HG03196 (cell line): ENCODE results near the gene ATG2A.
A peak's percentile ranks its signal among the peaks of the same experiment; 100 is the strongest.

Experiments
- ATAC-seq: cut with Tn5 transposase; IDR thresholded peaks from one replicate; pipeline ENCODE4 v1.9.1; 2021; ENCODE audit not compliant: unreplicated experiment

The ATG2A gene

GRCh38 chr11:64872790-64873488, 44.1 kb downstream of the ATG2A start:
- ATAC-seq, result no peak

DNA sequence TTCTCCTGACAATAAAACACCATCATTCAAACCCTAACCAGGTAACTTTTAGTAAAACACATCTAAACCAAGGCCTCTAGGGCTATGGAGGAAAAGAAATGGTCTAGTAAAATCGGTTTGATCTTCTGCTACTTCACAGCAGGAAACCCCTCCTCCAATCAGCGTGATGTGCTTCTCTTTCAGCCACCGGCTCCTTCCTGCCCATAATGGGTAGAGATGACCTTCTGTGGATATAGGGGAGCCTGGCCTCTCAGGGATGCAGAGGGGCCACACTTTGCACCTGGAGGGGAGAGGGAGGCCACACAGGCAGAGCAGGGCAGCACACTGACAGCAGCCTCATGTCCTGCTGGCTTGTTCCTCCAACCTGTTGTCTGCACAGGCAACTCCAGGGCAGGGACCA, 45.5 kb downstream of the ATG2A start:
- ATAC-seq, result no peak

DNA sequence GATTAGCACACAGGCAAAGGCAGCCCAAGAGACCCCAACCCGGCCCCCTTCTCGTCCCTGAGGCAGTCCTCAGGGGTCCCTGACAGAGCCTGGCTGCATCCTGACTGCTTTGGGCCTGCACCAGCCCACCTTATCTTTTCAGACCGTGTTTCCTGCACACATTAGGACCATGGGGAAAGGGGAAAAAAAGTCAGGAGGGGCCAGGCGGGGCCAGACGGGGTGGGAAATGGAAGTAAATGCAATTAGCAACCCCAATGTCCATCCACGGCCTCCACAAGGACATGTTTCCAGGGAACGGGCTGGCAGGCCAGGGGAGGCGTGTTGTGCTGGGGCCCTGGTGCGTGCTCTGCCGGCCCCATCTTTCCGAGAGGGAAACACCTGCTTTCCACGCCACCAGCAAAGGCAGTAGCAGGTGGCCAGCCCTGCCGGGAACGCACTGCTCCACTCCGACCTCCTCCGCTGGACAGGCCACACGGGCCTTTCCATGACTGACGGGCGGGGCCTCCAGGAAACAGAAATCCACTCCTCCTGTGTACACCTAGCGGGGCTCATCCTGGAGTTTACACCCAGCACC, 46.0 kb downstream of the ATG2A start:
- no peak for ATAC-seq

DNA sequence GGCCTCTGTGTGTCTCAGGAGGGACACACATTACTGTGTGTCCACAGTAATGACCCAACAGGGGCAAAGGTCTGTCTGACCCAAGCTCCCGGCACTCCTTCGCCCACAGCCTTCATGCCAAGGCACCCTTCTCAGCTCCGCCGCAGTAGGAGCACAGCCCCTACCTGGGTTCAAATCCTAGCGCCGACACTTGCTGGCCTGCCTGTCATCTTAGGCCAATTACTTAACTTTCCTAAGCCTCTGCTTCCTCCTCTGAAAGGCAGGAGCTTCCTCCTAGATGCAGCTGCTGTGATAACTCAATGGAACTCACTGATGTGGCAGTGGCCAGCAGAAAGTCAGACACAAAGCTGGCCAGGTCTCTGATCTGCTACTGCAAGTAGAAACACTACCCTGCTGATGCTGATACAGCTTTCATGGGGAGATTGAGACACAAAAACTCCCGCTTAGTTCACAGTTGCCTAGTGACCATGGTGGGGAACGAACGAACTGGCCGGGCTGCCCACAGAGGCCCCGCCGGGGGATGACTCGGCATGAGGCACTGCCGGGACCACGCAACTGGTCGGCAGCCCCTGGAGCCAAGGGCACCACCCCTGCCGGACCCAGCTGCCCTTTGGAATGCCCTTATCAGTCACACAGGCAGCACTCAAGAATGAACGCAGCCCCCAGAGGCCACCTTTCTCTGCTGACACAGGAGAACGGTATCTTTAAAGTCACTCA, 46.7 kb downstream of the ATG2A start:
- no peak for ATAC-seq

DNA sequence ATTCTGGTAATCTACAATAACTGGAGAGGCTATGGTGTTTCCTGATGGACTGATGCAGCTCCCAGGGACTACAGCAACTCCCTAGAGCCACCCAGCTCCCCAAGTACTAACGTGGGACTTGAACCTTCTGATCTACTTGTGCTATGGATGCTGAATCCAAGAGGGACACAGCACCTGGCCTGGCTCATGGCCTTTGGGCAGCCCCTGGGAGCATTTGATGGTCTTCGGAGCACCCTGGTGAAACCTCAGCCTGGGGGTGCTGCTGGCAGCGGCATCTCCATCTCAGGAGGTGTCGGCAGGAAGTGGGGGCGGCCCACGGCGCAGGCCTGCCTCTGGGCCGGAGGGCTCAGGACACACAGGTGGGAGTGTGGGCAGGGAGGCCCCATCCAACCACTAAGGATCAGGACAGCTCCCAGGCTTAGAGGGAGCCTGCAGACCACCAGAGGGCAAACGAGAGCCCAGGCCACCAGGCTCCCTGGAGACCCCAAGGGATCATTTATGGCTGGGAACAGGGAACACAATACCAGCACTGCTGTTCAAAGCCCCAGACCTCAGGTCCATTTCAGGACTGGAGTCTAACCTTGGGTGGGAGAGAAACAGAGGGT, 47.3 kb downstream of the ATG2A start:
- no peak for ATAC-seq

DNA sequence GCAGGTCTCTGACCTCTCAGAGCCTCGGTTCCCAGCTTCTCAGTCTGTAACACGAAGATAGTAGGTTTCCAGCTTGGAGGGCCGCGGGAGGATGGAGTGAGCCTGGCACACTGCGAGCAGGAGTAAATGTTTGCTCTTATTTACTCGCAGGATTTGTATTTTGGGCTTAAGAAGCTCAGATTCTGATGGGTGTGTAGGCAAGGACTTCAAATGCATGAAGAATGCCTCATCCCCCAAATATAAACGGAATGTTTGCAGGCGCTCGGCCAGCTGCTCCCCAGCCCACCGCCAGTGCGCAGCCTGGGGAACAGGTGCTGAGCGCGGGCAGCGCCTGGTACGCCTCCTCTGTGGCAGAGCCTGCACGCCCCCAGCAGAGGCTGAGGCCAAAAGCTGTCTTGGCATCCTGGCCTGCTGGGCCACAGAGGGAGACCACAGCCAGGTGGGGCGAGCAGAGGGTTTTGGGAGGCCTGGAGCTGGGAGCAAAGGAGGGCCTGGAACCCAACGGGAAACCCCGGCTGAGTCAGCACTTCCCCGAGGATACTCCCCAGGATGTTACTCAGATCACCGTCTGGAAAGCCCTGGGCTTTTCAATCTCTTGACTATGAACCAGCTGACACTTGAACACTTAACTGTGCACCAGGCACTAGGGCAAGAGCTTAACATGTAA, 48.0 kb downstream of the ATG2A start:
- ATAC-seq, result no peak

DNA sequence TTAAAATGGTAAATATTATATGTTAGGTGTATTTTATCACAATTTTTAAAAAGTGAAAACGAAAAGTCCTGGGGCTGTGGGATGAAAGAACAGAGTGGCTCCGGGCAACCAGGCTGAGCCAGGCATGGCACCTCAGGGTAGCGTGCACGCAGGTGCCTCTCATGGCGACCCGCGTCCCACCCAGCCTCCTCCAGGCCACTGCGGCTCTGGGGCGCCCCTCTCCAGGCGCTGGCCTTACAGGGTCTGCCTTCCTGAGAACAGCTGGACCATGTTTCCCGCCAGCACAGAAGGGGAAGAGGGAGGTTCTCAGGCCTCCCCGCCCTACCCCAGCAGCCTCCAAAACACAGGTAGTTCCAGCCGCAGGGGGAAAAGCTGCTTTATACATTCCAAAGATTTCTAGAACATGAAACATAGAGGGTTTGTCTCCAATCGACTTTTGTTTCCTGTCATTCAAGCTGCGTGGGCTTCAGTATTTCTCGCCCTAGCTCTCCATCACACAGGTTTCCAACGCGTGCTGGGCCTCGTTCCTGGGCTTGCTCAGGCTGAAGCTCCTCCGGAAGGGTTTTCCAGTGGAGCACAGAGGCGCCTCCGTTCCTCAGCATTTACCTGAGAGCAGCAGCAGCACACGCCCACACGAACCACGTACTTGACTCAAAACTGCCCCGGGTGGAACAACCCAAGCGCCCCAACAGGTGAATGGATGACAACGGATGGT, 49.1 kb downstream of the ATG2A start:
- ATAC-seq, result no peak

- ATAC-seq, result no peak
Measured at GRCh38 chr11:64866173-64866491, 50.9 kb downstream of the ATG2A start.

GRCh38 chr11:64865286-64866172, 51.5 kb downstream of the ATG2A start:
- peak; percentile 34 for ATAC-seq

- ATAC-seq, result peak; percentile 21
Measured at GRCh38 chr11:64864473-64865285, 52.3 kb downstream of the ATG2A start.

GRCh38 chr11:64864135-64864472, 52.9 kb downstream of the ATG2A start:
- ATAC-seq, result no peak

DNA sequence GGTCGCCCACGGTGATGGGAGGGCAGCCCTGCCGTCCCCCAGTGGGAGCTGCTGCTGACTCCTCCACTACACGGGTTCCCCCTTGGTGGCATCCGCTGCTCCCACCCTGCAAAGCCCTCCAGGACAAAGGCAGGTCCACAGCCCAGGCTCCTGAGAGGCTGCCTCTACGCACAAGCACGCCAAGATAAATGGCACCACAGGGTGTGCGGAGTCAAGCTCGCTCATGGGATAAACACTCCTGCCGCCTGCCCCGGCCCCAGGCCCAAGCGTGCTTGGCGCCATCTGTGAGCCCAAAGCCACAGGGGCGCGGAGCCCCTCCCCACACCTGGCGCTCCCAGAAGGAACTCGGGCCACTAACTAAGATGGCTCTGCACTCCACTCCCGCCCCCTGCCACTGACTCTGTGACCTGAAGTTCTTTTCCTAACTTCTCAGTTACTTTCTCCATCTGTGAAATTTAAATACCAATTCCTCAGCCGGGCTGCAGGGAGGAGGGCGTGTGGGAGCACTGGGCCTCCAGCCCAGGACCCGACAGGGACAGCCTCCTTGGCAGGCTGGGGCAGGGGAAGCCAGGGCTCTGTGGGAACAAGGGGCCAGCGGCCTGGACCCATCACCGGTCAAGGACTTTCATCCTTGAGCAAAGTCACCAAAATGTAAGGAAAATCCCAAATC, 53.5 kb downstream of the ATG2A start:
- no peak for ATAC-seq

- ATAC-seq, result no peak
Measured at GRCh38 chr11:64862987-64863390, 54.0 kb downstream of the ATG2A start.

DNA sequence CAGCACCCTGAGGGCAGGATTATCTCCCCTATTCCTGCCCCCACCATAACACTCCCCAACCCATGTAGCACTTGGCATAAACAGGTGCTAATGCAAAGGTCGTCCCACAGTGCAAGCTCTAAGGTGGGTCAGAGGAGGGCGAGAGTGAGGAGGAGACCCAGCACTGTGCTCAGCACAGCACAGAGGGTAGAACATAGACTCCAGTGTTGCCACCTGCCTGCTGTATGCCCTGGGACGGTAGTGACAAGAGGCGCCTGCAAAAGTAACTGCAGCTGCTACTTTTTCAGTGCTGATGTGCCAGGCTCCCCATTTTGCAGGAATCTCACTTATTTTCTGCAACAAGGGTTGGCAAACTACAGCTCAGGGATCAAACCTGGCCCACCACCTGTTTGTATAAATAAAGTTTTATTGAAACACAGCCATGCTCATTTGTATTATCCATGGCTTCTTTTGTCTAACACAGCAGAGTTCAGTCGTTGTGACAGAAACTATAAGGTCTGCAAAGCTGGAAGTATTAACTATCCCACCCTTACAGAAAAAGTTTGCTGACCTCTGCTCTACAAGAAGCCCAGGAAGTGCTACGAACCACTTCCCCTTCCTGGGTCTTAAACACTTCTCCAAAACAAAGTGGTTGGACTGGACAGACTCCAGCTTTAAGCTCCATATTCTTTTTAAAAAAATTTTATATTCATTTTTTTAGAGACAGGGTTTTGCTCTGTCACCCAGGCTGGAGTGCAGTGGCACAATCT, 55.6 kb downstream of the ATG2A start:
- no peak for ATAC-seq

DNA sequence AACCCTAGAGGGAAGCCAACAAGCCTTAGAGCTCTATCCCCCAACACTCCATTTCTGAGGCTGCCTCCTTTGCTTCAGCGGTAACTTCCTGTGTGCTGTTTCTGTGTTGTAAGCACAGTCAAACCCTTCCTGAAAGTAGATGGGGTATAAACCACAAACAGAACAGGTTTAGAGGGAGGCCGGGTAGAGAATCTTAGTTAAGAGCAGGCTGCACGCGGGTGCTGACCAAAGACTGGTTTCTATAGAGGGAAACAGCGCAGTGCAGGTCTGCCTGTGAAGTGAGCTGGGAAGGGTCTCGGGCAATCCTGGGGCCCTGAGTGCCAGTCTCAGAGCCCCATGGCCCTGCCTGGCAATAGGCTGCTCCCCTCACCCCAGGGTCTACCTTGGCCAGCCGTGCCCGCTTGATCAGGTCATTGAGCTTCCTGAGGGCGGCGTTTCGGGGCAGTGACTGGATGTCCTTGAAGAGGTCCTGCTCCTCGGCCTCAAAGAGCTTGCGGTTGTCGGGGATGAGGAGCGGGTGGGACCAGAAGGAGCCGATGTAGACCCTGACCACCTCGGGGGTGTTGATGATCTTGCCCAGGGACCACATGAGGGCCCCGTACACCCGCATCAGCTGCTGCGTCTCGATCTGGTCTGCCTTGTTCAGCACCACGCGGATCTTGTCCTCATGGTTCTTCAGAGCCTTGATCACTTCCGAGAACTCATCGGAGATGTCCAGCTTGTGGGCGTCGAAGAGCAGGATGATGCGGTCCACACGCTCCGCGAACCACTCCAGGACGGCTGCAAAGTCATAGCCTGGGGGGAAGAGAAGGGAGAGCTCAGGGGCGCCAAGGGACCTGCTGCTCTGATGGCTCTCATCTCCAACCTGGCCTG, 57.2 kb downstream of the ATG2A start:
- peak; percentile 64 for ATAC-seq

DNA sequence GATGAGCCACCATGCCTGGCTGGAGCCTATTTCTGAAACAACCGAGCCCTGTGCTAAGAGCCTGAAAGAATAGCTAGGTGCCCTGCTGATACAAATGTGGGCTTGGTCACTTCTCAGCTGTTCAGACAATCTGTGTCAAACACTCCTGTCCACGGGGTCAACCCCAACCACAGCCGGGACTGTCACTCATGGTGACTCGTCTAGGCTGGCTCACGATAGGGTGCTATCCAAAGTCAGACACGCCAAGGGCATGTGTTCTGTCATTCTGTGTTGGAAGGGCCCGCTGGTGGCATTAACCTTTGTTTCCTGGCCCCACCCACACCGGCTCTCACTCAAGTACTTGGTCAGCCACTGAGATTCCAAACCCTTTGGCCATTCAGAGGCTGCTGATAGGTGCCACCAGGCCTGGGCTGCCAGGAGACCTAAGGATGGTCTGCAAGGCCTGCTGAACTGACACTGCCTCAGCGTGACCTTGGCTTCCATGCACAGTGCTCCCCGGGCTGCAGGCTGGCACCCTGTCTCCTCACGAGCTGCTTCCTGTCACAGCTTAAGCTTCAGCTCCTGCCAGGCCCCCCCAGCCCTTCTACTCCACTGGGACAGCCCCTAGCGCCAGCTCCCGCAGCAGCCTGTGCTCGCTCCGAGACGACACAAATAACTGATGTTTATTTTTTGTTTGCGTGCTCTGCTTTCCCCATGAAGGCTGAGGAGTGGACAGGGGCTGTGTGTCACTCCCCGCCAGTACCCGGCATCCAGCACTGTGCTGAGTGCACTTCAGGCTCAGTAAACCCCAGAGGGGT, 58.3 kb downstream of the ATG2A start:
- peak; percentile 18 for ATAC-seq
